Fibroblast of peridontal ligament (primary cell): ENCODE data around the gene ITPR1.
"Not testable (repeated sequence)": the region's sequence is repeated elsewhere in the genome, so short reads cannot be mapped to it uniquely, and the experiment has no call there.

Experiments
- DNase-seq: peaks from one replicate; pipeline ENCODE4 v3.0.0-alpha.2; 2010; ENCODE audit errors: extremely low read depth

ITPR1 gene

DNA sequence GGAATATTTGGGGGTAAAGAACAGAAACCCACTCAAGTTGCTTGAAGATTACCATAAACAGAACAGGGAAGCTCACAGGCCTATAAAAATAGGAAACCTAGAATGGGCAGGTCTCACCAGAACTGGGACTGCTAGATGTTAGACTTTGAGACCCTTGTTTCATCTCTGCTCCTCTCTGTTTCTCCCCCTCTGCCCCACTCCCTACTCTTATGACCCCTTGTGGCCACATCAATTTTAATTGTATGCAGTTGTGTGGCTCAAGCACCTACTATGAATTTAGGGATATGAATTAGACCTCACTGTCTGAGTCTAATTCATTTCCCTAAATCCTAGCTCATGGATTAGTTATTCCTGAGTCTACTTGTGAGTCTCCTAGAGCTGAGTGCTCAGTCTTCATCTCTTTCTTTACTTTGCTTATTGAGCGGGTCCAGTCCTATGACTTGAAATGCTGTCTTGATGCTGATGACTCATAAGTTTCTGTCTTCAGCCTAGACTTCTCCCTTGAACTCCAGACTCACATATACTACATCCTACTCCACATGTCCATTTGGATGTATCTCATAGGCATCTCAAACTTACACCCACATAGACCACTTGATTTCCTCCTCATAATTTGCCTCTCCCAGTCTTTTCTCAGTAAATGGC is 78.7 kb downstream of the ITPR1 start:
- DNase-seq, result no peak

DNA sequence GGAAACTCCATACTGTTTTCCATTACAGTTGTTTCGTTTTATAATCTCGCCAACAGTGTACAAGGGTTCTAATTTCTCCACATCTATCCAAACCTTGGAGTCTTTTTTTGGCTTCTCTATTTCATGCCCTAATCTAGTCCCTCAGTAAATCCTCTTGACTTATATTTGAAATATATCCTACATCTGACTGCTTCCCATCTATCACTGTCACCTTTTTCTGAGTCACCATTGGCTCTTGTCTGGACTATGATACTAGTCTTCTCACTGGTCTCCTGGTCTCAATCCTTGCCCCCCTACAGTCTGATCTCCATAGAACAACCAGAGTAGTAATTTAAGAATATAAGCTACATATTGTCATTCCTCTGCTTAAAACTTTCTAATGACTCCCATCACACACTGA is 80.0 kb downstream of the ITPR1 start:
- no peak for DNase-seq

DNA sequence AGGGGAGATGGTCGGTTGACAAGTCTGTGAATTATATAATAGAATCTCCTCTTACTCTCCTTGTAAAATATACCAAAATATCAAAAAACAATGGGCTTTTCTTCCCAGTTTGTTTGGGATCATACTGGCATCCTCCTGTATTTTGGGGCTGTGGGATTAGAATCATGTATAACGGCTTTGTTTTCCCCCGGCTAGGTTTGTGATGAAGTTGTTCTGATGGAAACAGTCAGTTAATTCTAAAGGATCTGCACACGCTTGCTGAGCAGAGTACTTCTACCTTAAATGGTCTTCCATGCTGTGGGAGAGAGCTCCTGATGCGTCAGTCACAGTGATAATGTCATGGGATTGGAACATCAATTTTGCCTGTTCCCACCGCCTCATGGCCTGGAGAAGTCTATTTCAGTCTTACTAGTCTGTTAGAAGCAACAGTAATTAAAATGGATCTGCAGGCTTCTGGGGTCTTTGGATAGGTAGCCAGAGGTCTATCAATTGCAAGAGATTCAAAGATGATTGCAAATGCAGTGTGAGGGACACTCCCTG is 81.3 kb downstream of the ITPR1 start:
- DNase-seq, result no peak

DNA sequence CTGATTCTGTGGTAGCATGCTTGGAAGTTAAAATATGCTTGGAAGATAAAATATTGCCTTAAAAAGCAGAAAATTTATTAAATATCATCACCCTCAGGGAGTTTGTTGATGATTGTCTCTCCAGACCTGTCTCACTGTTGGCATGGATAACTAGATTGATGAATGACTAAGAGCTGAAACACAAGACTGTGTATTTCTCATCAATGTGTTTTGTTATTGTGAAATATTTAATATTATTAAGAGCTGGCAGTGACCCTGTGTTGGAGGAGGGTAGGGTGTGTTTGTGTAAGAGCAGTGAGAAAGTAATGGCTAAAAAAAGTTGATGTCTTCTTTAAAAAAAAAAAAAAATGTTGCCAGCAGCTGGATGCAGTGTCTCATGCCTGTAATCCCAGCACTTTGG is 82.2 kb downstream of the ITPR1 start:
- DNase-seq, result no peak

DNA sequence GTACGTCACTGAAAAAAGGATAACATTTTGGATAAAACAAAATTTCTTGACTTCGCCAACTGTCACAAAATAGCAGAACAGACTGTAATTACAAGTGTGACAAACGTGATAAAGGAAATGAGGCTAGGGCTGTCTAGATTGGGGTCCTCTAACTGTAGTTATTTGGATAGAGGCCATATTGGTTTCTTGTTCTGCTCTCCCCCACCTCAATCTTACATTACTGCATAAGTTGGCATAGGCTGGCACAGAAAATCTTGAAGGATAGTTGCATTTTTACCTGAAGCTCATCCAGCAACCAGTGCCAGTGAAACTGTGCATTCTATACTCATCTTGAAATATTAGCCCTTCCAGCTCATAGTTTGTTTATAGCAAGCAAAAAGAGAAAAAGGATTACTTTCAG is 84.6 kb downstream of the ITPR1 start:
- no peak for DNase-seq

DNA sequence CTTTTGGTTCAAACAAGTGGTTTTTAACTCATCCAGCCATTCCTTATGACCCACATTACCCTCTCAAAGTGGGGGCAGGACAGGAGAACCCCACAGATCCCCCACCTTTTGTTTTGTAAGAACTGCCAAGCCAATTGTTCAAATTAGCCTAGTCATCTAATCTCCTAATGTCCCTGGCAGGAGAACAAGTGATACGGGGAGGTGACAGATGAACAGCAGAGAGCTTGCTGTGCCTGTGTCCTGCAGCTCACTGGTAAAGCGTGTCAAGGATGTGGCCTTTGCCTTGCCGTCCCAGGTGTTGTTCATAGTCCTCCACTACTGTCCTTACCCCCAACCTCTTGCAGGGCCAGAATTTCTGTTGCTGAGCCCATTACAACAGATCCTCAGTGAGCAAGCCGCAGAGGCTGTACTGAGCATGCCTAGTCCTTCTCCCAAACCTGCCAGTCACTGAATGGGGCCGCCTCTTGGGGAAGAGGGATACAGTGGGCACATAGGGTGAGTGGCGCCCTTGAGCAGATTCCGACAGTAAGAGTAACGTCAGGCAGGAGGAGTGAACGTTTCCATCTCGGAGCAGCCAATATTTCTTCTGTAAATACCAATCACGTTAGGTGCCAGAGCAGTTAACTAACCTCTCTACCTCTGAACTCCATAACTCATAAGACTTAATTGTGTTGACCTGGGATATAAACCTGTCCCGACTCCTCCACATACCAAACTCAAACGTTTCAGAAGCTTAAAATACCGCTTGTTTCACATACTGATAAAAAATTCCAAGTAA is 87.4 kb downstream of the ITPR1 start:
- DNase-seq, result no peak

DNA sequence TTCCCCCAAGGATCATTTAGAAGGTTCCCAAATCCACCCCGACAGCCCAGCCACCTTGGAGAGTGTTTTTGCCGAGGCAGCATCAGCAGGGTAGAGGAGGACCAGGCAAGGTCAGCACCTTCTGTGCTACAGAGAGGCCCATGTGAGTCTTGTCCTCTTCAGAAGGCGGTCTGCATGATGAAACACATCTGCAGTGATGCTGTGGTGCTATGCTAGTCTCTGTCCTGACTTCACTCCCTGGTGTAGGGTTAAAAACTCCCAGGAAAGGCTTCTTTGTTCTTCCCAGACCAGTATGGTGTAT is 87.9 kb downstream of the ITPR1 start:
- DNase-seq, result no peak

DNA sequence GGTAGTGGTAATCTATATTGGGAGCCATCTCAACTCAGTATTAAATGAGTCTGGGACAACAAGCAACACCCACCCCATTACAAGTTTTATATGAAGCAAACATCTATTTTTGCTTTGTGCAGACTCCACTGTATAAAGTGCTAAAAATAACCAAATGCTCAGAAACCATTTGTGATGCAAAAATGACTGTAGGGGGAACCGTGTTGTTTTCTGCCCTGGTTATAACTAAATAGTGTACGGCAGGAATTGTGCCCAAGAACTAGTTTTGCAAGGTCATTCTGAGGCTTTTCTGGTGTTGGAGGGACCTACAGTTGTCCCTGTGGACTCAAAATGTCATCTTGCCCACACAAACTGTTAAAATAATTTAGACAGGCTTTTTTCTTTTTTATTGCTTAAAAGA is 88.3 kb downstream of the ITPR1 start:
- no peak for DNase-seq

DNA sequence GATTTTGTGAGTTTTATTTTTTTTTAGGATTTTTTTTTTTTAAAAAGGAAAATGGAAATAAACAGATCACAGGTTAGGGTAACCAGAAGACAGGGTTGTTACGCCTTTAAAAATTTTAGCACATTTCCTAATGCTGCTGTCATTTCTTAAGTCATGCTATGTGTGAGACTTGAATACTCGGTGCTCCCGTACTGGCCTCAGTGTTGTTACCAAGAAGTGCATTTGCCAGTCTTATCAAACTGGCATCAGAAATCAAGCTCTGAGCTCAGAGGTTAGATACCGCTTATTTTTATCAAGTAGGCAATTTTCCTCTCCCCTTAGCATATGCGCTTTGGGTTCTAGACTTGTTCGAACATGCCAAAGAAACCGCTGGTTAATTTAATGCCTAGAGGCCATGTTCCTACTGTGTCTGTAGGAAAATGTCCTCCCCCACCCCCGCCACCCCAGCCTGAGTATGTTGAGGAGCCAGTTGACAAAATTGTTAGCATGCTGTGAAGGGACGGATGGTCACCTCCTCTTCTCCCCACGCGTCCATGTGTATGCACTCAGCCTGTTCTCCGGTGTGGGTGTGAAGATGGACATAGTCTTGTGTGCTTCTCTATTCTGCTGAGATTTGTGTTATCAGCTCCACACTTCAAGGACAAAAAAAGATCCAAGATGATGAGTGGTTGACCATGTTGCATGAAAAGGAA is 88.9 kb downstream of the ITPR1 start:
- DNase-seq, result no peak

DNA sequence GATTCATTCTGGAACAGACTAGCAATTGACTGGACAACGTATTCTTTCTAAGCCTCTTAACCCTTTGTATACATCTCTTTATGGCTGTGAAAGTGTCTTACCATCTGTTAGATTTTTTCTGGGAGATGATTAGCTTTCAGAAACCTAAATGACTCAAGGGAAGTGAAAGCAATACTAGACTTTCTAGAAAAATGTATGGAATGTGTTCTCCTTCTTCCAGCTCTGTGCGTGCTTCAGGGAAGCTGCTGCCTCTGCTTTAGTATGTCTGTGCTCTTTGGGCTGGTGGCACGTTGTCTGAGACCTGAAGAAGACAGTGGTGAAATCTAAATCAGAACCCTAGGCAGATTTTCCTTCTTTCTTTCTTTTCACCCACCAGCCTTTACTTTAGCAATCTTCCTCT is 89.5 kb downstream of the ITPR1 start:
- DNase-seq, result peak; percentile 13

DNA sequence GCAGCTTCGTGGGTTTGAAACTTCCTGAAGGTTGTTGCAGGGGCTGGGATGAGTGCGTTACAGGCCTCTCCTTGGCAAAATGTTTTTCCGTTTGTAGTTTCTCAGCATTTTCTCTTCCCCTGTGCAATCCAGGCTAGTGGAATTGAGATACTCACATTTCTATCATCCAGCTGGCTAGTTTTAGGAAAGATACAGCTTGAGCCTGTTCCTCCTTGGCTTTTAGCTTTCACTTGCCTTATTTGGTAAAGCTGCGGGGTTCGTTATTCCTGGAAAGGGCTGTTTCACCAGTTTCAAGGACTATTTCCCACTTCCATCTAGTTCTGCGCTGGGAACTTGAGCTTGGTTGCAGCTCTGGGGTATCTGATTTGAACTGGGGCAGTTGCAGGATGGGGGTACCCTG is 90.3 kb downstream of the ITPR1 start:
- DNase-seq, result peak; percentile 31

DNA sequence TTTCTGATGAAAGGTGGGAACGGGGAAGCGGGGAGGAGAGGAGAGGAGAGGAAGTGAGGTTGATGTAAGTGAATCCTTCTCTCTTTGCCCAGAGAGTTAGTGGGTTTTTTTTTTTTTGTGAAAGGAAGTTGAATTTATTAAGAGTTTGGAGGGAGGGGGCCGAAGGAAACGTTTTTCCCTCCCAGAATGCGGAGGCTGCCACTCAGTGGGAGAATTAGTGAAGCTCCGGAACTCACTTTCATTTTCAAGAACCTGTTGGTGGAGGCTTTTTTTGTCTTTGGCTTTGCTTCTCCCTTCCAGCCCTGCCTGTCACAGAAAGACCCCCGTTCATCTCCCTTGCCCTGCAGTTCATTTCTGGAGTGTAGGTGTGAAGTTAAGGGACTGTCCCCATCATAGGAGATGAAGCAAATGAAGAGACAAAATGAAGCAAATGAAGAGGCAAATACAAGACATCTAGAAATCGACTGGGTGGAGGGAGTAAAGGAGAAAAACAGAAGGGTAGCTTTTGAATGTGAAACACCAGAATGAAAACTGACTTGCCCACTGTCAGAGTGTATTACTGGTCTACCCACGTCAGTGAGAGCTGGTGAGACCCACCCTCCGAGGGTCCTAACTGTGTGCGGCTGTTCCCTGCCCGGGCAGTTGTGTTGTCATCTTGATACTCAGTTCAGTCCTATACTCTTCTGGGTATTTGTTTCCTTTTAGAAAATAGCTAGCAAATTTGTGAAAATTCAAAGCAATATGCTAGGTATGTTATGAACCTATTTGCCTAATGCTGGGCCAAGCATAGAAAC is 91.5 kb downstream of the ITPR1 start:
- peak; percentile 52 for DNase-seq

DNA sequence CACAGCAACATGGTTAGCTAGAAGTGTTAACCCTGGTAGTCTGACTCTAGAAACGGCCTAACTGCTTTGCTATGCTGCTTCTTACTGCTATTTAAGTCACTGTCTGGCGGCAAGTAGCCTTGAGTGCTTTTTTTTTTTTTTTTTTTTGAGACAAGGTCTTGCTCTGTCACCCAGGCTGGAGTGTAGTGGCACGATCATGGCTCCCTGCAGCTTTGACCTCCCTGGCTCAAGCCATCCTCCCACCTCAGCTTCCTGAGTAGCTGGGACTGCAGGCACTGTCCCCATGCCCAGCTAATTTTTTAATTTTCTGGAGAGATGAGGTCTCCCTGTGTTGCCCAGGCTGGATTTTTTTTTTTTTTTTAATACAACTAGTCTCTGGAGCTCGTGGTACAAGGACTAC is 93.2 kb downstream of the ITPR1 start:
- DNase-seq, result no peak

DNA sequence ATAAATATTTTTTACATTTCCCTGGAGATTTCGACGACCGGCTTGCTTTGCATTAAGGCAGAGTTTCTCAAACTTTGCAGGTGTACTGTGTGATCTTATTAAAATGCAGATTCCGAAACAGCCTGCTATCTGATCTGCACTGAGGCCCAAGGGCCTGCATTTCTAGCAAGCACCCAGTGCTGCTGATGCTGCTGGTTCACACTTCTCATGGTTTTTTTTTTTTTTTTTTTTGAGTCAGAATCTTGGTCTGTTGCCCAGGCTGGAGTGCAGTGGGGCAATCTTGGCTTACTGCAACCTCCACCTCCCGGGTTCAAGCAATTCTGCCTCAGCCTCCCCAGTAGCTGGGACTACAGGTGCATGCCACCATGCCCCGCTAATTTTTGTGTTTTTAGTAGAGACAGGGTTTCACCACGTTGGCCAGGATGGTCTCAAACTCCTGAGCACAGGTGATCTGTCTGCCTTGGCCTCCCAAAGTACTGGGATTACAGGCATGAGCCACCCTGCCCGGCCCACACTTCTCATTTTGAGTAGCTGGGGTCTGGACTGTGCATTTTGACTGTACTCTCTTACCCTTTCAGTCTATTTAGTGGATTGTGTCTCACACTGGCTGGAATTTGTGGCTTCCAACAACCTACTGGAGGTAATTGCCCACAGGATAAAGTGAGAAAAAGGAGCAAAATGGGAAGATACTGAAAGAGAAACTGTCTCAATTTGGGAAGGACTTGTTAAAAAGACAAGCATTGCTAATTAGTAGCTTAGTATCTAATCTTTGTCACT is 94.1 kb downstream of the ITPR1 start:
- DNase-seq, result no peak

DNA sequence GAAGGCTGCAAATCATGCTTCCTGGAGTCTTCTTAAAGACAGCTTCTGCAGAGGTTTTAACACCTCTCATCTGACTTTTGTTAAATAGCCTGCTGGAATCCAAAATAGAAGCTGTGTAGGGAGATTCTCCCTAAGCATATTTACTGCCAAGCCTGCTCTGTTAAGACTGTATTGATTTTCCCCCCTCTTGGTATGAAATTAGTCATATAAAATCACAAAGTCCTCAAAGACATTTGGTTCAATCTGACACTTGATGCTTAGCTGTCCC is 94.6 kb downstream of the ITPR1 start:
- DNase-seq, result no peak

DNA sequence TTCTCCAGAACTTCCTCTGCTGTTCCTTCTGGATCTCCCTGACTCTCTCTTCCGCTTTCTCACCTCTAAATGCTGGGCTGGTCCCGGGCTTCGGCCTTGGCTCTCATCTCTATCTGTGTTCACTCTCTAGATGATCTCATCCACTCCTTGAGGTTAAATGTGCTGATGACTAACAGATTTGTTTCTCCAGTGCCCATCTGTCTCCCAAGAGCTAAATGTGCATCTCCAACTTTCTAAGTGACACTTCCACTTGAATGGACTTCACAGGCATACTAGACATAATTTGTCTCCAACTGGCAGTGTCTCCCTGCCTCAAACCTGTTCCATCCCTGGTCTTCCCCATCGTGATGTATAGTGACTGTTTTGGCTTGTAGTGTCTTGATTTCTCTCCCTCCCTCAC is 95.3 kb downstream of the ITPR1 start:
- peak; percentile 8 for DNase-seq

DNA sequence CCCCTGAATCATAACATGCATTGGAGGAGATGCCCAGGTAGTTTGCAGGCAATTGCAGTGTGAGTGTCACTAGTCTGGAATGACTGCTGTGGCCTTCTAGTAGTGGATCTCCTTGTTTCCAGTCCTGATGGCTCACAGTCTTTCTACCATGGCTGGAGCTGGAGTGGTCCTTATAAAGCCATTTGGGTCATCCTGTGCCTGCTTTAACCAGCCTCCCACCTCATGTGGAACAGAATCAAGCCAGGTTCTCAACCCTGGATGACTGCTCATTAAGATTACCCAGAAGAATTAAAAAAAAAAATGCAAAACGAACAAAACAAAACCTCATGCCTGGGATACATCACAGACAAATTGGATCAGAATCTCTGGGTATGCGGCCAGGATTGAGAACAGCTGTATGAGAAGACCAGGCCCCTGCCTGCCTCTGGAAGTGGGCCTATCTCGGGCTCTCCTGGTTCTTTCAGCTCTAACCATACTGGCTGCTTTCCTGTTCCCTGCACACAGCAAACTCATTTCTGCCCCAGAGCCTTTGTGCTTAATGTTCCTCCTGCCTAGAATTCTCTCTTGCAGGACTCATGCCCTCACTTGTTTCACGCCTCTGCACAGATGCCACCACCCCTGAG is 96.4 kb downstream of the ITPR1 start:
- no peak for DNase-seq

DNA sequence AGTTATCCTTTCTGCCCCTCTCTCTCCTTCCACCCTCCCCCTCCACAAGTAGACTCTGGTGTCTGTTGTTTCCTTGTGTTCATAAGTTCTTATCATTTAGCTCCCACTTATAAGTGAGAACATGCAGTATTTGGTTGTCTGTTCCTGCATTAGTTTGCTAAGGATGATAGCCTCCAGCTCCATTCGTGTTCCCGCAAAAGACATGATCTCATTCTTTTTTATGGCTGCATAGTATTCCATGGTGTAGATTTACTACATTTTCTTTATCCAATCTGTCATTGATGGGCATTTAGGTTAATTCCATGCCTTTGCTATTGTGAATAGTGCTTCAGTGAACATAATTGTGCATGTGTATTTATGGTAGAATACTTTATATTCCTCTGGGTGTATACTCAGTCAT is 97.7 kb downstream of the ITPR1 start:
- not testable (repeated sequence) for DNase-seq

DNA sequence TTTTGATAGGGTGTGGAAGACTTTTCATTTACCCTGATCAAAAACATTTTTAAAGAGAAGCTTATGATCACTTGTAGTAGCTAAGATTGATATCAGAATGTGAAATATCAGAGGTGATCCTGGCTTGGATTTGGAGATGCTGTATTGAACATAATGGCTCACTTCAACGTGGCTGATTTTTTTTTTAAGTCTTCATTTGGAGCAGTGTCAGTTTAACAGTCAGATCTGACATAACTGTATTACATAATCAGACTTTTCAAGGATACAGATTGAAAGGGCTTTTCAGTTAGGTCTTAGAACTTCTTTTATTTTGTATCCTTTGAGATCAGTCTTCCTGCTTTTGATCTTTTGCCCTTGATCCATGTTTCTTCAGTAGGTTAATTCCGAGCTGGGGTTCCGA is 98.5 kb downstream of the ITPR1 start:
- no peak for DNase-seq

DNA sequence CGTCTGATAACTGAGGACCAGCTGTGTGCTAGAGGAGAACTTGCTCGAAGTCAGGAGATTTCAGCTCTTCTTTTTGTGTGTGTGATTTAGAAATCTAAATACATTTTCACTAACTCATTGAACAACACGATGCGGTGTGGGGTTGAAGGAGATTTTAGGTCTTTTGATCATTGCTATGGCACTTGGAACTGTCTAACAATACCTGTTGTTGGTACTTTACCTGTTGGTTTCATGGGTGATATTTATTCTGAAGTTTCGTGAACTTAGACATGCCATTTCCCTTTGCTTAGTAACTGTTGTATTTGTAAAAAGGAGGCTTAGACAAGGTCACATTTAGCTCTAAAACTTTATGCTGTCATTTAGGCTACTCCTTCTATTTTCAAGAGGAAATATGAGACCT is 99.9 kb downstream of the ITPR1 start:
- DNase-seq, result no peak

DNA sequence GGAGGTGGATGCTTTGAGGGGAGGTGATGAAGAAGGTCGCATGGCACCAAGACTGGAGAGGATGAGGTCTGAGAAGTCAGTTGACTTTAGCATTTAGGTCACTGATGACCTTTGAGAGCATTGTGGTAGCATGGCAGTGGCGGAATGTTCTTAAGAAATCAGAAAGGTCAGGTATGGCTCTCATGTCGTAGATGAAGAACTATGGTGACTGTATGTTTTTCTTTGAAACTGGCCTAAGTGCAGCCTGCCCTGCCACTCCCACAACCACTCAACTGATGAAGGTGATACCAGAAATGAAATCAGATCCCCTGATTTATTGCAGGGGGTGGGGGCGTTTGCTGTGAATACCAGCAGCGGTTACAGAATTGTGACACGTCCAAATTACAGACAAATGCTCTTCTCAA is 102.6 kb downstream of the ITPR1 start:
- no peak for DNase-seq
